T1000 (cell line): ENCODE data around the gene KCNMA1.

Experiments used
- DNase-seq: peaks from one replicate; lab custom pipeline; 2025; ENCODE audit warnings: mixed read lengths; lab: John Stamatoyannopoulos, UW

KCNMA1 gene

DNA sequence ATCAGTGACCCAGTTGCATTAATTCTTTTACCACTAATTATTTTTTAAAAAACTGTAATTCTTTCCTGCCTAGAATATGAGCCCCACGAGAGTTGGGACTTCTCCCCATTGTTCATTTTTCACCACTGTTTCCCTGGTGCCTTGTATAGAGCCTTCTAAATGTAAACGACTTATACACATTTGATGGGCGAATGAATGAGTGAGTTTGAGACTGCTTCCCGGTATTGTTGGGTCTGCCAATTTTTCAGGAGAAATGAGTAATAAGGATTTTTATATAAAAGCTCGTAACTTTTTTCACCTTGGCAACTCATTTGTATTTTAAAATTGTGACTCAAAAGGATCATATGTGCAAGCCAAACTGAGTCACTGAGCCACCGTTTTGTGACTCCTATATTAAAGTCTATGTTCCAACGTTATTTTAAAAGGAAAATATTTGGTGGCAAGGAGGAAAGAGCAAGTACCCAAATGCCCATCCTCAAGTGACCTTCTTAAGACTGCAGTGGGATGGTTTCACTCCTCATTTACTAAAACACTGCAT is 621.3 kb downstream of the KCNMA1 start:
- DNase-seq, result no peak

GRCh38 chr10:77015360-77015759 is 622.2 kb downstream of the KCNMA1 start:
- no peak for DNase-seq

- no peak for DNase-seq
Measured at GRCh38 chr10:77012812-77013500, 624.7 kb downstream of the KCNMA1 start.

GRCh38 chr10:77011874-77012811 is 625.5 kb downstream of the KCNMA1 start:
- DNase-seq, result no peak

DNA sequence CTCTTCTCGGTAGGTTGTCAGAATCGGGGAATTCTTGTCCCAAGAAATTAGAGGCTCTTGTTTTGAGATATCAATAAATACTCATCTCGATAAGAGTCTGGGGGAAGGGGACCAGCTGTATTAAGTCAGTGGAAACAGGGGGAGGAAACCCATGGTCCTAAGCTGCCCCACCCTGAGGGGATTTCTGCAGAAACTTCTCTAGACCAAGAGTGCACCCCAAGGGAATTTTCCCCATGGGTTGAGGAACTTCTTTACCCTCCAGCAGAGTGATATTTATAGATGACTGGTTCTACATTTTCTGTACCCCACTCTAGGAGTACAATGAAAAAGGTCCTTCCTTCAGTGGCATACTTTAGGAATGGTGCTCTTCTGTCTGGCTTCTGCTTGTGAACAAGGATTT is 627.2 kb downstream of the KCNMA1 start:
- no peak for DNase-seq

- no peak for DNase-seq
Measured at GRCh38 chr10:77007834-77008233, 629.8 kb downstream of the KCNMA1 start.

GRCh38 chr10:77006836-77007511 is 630.6 kb downstream of the KCNMA1 start:
- DNase-seq, result no peak

DNA sequence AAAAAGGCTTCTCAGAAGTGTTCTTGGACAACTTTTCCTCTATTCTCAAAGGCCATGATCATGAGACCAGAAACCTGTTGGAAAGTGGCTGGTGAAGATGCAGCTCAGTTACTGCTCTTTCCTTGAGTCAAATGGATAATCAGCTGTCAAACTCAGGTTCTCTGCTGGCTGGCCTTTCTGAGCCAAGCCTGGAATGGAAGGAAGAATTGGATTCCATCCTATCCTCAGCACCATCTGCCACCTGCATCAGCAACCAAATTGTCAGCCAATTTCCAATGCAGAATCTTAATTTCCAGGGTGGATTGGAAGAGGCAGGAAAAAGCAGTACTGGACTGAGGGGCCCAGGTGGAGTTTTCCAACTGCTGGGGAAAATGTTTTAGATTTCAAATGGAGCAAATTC is 631.7 kb downstream of the KCNMA1 start:
- DNase-seq, result no peak

GRCh38 chr10:77004917-77005564 is 632.6 kb downstream of the KCNMA1 start:
- no peak for DNase-seq

- DNase-seq, result no peak
Measured at GRCh38 chr10:77002872-77003271, 634.7 kb downstream of the KCNMA1 start.

DNA sequence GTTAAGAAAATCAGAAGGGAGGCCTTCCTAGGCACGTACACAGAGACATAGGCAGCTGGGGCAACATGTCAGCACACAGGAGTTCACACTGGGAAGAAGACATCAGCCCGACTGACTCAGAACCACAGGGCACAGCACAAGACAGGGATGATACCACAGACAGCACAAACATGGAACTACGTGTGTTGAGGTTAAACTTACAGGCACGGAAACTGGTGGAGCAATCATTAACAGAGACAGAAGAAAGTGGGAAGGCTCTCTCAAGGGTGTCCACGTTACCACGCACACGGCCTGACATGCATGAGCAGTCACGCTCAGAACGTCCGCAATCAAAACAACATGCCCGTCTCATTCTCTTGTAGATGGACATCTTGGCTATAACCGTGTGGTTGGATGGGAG is 636.4 kb downstream of the KCNMA1 start:
- no peak for DNase-seq

DNA sequence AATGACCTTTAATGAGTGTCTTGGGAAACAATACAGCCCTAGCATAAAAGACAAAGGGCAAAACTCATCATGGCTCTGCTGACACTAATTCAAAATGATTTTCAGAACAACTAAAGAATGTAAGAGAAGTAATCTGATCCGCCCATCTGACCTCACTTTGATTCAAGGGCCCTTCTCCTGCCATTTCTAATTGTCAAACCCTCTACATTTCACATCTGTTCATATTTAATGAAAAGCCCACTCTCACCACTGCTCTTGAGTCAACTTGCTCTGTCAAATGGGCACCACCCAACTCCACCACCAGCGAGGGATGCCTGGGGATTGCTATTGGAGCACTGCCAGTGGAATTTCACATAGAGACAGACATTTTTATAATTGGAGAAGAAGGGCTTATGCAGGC is 639.2 kb downstream of the KCNMA1 start:
- DNase-seq, result no peak

DNA sequence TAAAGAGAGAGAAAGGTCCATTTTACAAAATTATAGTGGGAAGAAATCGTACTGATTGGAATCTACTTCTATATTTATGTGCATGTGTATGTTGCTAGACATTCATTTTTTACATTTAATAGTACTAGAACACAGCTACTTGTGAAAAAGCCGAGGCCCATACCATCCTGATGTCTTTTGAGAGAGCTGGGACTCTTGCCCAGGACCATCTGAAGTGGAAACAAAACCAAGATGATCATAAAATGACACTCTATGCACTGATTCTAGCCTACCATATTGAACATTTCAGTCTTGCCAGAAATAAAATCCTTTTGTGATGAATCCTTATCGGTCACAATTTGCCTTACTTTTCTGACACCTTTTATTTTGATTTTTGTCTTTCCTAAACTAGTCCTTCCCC is 640.0 kb downstream of the KCNMA1 start:
- DNase-seq, result no peak

DNA sequence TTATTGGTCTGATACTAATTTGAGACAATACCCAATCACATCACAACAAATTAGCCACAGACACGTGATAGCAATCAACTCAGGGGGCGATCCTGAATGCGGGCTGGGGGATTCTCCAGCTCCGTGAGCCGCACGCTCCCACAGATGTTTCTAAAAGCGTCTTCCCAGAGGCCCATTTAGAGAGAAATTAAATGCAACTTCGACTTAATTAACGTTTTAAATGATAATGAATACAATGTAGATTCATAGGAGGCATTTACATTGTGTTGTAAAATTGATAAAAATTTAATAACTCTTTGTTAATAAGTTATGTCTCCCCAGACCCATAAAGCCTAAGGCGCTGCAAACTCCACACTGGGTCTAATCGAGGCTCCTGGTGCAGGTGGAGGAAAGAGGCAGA is 642.6 kb downstream of the KCNMA1 start:
- DNase-seq, result no peak

GRCh38 chr10:76993213-76993612 is 644.4 kb downstream of the KCNMA1 start:
- no peak for DNase-seq

GRCh38 chr10:76992467-76992866 is 645.1 kb downstream of the KCNMA1 start:
- DNase-seq, result no peak

DNA sequence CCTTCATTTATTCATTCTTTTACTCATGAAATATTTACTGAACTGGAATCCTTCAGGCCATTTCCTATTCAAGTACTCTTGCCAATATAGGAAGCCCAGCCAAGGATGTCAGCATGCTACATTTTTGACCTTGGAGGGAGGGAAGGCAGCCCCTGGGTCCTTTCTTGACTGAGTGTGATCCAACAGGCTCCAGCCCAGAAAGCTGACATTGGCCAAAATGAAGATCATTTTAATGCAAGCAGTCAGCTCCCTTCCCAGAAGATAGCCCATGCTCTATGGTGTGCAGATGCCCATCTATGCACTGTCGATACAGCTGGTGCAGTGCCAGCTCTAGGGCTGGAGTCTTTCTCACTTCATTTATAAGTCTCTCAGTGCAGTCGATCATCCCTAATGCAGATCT is 646.0 kb downstream of the KCNMA1 start:
- no peak for DNase-seq

- DNase-seq, result no peak
Measured at GRCh38 chr10:76990561-76990960, 647.0 kb downstream of the KCNMA1 start.

DNA sequence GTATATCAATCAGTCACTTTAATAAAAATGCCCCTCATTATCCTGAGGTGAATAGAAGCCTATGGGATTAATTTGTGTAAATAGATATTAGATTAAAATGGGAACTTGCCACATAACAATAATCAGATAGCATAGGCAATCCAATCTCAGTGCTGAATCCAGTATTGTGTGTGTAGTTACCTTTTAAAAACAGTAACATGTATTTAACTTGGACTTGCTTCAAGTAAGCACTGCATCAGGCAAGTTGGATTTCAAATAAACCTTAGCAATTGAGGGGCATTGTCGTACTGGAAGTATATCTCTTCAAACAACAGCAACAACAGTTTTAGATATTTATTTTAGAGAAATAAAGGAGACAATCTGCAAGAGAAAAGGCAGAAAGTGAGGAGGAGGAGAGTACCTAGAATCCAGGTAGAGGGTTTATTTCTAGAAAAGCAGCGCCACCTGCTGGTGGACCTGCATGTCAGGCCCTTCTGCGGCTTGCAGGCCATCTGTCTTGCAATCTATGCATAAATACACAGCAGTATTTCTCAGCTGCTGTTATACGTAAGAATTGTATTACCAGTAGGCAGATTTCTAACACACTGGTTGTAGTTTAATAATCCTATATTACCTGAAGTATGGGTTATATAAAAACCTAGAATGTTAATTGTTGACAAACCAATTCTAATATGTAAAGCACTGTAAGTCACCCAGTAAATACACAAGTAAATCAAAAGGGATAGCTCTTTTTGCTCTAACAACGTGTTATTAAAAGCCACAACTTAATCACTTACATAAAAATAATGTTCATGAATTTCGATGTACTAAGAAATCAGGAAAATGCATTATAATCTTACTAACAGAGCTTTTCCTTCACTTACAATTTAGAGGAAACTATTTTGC is 652.8 kb downstream of the KCNMA1 start:
- peak; percentile 19 for DNase-seq

- no peak for DNase-seq
Measured at GRCh38 chr10:76983624-76984023, 654.0 kb downstream of the KCNMA1 start.

DNA sequence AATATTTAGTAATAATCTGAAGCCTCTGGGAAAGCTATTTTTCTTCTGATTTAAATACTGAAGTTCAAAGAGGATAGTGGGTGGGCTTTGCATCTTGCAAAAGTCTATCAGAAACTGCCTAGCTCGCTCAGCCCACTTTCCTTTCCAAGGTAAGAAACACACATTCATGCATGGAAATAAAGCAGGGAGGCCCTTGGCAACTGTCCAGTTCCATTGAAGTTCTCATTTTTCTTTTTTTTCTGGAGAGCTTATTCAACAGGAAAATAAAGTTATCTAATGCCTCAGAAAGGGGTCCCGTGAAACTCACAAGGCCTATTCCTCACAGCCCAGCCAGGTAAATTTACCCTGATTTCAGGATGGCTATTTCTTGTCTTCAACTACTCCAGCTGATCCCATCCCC is 654.9 kb downstream of the KCNMA1 start:
- DNase-seq, result no peak
